HG03439 (cell line): ENCODE results near the gene SMARCC1.

Experiments used
- ATAC-seq: cut with Tn5 transposase; IDR thresholded peaks from one replicate; pipeline ENCODE4 v1.9.1; 2021; ENCODE audit warnings: mild to moderate bottlenecking, moderate library complexity; ENCODE audit not compliant: unreplicated experiment

The SMARCC1 gene

DNA sequence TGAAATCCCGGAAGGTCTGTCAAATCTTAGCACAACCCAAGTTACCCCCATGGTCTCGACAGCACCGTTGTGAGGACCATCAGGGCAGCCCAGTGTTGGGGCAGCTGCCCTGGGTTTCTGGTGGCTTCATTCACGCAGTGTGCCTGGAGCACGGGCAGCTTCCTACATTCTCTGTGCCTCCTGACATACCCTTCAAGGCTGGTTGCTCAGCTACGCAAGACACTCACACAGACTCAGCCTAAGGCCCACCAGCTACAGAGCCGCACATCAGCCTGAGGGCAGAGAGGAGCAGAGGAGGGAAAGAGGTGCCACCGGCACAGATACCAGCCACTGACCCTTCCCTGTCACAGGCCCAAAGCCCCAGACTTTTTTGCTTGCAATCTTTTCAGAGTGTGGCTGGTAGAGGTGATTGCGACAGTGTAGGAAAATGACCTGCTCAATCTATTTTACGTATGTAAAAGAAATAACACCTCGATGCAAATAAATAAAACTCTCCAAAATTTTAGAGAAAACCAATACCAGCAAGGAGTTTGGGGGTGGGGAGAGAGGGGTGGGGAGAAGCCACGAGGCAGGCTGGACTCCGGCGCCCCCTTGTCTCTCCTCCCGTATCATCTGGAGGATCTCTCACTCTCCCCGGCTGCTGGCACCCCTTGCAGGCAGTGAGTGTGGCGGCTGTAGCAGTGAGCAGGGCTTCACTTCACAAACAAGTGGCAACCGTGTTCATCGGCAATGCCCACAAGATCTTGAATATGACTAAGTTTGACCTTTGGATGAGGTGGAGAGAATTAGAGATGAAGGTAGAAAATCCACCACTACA is 215.8 kb downstream of the SMARCC1 start:
- ATAC-seq: no peak

DNA sequence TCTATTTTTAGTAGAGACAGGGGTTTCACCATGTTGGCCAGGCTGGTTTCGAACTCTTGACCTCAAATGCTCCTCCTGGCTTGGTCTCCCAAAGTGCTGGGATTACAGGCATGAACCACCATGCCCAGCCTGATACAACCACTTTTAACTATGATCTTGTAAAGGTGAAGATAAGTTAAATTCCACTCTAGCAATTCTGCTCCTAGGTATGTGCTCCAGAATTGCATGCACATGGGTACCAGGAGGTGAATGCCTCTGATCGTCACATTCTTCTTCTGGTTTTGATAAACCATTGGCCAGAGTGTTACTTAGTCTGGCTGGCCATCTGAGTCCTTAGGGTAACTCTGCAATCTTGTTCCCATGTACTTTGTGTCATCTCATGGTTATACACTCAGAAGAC is 225.3 kb downstream of the SMARCC1 start:
- no peak for ATAC-seq

DNA sequence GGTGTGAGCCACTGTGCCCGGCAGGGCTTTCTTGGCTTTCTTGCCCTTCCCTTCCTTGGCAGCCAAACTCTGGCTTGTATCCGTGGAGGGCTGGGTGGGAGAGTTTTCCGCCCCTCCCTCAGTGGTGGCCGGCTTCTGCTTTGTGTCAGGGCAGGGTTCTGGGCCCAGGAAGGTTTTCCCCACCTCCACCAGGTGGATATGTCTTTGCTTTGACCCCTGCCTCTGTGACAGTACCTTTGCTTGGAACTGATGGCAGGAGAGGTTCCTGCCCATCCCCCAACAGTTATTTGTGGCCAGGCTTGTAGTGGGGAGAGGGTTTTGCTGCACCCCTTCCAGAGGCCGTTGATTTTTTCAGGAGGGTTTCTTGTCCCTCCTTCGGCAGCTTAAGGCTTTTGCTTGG is 227.4 kb downstream of the SMARCC1 start:
- ATAC-seq: no peak

DNA sequence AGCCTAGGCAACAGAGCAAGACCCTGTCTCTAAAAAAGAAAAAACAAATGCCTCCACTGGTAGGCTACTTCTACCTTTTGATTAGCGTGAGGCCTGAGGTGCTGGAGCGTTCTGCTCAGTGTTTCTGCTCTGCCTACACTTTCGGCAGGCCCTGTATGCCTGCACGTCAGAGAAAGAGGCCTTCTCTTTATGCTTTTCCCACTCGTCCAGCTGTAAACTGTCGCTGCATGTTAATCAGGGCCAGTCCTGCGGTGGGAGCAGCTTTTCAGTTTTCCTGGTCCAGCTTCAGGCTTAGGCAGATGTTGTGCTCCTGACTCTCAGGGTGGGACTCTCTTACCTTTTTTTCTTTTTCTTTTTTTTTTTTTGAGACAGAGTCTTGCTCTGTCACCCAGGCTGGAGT is 228.3 kb downstream of the SMARCC1 start:
- ATAC-seq: no peak

DNA sequence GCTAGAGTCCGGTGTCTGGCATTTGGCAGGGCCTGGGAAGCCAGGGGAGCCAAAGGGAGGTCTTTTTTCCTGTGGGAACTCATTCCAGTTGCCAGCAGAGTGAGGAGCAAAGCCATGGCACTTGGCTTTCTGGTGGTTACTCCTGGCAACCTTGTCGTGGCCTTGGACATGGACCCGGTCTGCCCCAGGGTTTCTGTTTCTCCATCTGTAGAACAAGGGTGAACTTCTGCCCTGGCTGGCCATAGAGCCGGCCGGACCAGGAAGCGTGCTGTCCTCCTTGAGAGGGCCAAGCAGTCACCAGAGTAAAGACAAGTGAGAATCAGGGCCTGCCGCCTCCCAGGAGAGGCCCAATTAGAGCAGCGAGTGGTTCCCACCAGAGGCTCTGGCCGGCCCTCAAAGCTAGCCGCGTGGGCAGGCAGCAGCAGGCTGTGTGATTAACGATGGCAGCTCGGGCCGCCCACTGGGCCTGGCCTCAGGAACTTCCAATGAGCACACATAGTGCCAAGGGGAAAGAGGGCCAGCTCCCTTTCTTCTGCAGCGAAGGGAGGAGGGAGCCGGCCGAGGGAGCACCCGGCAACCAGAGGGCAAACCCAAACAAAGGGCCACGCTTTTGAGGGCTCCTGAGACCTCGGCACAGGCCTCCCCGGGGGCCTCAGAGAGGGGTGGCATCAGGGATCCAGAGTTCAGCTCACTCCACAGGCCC is 239.1 kb downstream of the SMARCC1 start:
- ATAC-seq: no peak

DNA sequence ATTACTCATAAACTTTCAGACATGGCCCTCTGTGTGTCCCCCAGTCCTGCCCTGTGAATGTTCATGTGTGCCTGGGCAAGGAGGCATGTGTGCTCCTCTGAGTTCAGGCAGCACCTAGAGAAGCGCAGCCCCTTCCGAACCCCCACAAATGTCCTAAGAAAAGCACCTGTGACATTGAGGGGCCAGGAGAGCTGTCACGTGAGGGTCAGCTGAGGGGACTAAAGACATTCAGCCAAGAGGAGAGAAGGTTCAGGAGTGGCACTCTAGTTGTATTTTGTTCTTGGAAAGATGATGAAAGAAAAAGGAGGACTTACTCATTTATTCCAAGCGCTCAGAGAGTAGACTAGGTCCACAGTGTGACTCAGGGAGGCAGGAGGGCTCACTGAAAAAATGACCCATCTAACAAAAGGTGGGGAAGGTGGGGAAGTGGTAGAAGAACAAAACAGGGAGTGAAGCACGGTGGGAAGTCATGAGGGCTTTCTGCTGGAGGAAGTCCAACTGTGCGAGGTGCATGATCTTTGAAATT is 240.0 kb downstream of the SMARCC1 start:
- no peak for ATAC-seq

DNA sequence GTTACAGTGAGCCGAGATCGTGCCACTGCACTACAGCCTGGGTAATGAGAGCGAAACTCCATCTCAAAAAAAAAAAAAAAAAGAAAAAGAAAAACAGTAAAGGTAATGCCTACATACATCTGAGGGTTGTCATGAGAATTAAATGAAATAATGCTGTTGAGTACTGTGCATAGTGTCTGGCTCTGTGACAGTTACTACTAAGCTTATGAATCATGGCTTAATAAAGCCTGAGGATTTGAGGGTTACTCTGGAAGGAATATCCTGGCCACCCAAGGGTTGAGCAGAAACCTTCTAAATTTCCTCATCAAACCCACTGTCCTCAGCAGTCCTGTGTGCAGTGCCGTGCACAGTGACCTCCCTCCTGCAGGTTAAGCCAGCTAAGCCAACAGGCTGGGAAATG is 241.4 kb downstream of the SMARCC1 start:
- no peak for ATAC-seq

DNA sequence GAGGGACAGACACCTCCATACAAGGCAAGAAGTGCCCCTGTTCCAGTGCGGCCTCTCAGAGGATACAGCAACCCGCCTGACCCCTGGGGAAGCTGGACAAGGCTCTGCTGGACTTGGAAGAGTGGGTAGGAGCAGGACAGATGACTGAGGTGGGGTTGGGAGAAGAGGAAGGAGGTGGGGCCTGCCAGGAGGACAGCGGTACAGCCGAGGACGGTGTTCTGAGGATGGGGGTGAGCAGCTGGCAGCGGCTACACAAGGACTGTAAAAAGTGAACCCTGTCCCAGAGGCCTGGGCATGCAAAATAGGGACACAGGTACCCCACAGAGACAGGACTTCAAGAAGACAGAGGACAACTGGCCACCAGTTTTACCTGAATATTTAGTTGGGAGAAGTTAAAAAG is 244.7 kb downstream of the SMARCC1 start:
- ATAC-seq: no peak

DNA sequence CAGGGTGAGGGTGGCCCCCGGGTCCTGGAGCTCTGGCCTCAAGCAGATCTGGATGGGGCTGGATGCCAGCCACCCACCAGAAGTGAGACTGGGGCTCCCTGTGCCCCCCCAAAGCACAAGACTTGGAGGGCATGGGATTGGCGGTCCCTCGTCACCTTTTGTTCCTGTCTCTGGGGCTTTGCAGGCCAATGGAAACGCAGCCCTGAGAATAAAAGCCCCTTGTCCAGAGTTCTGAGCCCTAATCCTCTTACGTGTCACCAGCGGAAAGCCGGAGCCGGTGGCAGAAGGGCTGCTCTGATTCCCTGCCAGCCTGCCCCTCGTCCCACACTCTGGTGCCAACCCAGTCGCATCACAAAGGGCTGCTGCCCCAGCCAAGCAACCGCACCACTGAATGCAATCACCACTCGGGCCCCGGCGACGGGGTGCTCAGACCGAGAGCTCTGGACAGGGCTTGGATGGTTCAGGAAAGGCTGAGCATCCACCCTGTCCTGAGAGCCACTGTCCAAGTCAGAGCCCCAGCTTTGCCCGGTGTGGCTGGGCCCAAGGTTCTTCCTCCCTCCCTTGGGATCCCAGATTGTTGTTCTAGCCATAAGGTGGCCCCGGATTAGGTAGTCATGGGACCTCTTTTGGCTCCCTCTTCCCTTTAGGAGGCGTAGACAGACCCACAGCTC is 245.3 kb downstream of the SMARCC1 start:
- no peak for ATAC-seq
